Inflammatory macrophage treated with lipopolysaccharide for 1 hour (primary cell): ENCODE data around the gene TNFAIP8L1.
"Not testable (repeated sequence)": the region's sequence is repeated elsewhere in the genome, so short reads cannot be mapped to it uniquely, and the experiment has no call there.

Source experiments
- DNase-seq, 2 donors: peaks; one replicate each; pipeline ENCODE4 v3.0.0-alpha.2; 2020 to 2022

The TNFAIP8L1 gene

DNA sequence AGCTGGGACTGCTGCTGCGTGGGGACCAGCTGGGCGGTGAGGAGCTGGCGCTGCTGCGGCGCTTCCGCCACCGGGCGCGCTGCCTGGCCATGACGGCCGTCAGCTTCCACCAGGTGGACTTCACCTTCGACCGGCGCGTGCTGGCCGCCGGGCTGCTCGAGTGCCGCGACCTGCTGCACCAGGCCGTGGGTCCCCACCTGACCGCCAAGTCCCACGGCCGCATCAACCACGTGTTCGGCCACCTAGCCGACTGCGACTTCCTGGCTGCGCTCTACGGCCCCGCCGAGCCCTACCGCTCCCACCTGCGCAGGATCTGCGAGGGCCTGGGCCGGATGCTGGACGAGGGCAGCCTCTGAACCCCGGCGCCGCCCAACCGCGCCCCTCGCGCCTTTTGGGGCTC lies 12.8 kb downstream of the TNFAIP8L1 start:
- DNase-seq = no peak

DNA sequence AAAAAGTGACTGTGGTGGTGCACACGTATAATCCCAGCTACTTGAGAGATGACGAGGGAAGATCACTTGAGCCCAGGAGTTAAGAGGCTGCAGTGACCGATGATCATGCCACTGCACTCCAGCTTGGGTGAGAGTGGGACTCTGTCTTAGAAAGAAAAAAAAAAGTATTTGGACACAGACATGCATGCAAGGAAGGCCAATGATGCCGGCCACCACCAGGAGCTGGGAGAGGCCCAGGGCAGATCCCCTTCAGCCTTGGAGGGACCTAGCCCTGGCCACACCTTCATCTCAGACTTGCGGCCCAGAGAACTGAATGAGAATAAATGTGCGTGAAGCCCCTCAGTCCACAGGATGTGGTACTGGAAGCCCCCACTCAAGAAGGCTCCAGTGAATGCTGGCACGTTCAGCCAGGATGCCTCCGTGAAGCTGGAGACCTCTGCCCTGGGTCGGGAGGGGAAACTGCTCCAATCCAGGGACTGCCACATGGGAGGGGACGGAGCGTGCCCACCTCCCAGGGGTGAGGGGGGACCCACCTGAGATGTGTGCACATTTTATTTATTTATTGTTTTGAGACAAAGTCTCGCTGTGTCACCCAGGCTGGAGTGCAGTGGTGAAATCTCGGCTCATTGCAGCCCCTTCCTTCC lies 14.6 kb downstream of the TNFAIP8L1 start:
- DNase-seq = no peak

DNA sequence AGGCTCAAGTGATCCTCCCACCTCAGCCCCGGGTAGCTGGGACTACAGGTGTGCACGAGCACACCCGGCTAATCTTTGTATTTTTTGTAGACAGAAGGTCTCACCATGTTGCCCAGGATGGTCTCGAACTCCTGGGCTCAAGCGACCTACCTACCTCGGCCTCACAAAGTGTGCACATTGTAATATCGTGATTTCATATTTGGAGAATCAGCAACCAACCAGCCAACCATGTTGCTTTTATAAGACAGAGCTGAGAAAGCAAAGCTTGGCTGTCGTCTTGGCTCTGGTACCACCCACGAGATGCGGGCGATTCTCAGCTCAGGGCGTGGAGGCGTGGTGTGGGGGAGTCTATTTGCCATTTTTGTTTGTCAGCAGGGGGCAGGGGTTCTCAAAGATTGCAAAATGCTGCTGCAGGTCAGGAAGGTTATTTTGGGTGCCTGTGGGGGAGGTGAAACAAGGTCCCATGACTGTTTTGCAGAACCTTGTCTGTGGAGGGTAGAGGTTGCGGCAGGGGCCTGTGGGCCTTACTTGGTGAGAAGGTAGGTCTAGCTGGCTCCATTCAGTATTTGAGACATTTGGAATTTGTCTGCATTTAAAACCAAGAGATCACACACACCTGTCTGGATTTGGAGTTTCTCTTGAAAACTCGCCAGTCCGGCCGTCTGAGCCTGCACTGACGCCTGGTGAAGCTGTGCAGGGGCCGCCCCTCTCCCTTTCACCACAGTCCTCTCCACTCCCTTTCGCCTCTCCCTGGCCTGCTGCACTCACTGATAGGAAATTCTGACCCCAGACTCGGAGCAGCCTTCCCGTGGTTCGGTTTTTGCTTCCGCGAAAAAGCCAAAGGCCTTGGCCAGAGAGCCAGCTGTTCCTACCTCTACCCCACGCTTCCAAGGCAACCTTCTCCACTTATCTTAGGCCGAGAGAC lies 15.4 kb downstream of the TNFAIP8L1 start:
- peak in 1 of 2 donors; percentile 78 for DNase-seq

DNA sequence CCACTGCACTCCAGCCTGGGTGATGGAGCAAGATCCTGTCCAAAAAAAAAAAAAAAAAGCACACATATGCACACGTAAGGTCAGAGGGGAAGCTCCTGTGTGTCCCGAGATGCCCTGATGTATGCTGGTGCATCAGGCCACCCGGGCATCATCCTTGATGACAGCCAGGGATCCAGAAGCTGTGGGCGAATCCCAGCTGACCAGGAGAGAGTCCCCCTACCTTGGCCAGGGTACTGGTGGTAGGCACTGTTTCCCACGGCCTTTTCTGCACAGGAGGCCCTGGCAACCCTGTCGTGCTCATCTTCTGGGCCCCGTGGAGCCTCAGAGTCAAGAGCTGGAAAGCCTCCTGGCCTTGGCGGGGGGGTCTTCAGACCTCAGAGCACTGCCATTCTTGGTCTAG lies 16.8 kb downstream of the TNFAIP8L1 start:
- no peak for DNase-seq

DNA sequence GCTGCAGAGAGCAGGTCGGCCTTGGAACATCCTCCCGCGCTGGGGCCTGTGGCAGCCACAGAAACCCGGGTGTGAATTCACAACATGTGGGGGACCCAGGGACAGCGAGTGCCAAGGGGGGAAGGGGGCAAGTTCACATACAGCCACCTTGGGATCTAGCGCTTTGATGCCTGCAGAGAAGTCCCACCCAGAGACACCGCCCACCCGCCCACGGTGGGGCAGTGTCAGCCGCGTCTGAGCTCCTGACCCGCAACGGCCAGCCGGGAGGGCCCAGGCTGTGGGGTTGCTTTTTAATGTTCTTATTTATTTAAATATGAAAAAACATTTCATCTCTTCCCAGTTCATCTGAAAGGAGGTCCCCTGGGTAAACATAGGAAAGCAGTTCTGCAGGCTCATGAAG lies 17.9 kb downstream of the TNFAIP8L1 start:
- no peak for DNase-seq

DNA sequence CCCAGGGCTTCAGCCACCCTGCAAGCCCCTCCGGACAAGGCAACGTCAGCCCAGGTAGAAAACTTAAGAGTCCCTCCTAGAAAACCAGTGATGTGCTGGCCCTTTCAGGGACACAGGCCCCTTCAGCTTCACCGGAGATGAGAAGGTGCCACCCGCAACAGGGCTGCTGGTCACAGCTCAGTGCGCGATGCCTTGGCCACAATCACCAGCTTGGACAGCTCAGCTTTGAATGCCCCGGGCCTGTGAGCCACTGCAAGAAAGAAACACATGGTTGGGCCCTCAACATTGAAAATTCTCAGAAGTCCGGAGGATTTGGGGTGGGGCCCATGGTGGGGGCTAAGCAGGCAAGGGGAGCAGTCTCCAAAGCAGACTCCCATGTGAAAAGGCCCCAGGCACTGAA lies 18.5 kb downstream of the TNFAIP8L1 start:
- no peak for DNase-seq

DNA sequence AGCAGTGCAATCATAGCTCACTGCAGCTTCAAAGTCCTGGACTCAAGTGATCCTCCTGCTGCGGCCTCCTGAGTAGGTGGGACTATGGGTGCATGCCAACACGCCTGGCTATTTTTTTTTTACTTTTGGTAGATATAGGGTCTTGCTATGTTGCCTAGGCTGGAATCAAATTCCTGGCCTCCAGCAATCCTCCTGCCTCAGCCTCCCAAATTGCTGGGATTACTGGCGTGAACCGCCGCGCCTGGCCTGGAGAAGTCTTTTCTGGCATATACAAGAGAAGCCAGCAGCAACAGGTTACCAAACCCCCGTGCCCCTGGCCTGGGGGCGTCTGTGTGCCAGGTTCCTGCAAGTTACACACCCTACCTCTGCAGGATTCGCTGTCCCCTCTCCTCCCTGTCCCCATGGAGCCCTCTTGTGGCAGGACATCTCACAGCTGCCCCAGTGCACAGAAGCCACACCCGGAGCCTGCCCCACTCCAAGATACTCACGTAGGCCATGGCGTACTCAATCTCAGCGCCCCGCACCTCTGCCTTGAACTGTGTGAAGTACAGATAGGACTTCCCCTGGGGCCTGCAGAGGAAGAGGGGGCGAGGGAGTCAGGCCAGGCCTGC lies 21.0 kb downstream of the TNFAIP8L1 start:
- peak in 1 of 2 donors; percentile 34 for DNase-seq

DNA sequence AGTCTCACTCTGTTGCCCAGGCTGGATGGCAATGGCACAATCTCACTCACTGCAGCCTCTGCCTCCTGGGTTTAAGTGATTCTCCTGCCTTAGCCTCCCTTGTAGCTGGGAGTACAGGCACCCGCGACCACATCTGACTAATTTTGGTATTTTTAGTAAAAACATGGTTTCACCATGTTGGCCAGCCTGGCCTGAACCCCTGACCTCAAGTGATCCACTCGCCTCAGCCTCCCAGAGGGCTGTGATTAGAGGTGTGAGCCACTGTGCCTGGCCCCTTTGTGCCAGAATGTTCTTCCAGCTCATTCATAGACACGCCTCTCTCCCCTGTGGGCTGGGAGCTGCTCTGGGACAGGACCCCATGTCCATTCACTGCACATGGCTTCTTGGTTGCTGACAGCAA lies 21.7 kb downstream of the TNFAIP8L1 start:
- no peak for DNase-seq

DNA sequence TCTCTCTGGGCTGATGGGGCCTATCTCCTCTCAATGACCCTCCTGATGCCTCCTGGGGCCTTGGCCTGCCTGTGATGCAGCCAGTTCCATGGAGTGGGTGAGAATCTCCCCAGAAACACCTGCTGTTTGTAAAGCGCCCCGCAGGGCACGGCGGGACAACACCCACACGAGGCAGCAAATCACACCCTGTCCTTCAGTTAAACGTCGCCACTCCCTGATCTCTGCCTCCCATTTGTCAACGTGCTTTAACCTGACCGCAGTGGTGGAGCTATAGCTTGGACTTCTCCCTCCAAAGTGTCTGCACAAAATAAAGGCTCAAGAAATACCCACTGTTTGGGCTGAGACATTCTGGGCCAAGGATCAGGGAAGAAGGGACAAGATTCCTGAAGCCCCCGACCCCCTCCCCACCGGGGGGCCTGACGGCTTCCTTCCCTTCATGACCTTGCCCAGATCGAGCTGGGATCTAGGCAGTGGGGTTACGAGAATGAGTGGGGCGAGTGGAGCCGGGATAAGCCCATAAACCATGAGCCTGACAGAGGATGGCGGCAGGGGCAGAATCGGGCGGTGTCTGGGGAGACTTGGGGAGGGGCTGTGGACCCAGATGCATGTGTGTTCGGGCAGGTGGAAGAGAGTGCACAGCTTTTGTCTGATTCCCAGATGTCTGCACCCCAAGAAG lies 22.8 kb downstream of the TNFAIP8L1 start:
- DNase-seq = no peak

DNA sequence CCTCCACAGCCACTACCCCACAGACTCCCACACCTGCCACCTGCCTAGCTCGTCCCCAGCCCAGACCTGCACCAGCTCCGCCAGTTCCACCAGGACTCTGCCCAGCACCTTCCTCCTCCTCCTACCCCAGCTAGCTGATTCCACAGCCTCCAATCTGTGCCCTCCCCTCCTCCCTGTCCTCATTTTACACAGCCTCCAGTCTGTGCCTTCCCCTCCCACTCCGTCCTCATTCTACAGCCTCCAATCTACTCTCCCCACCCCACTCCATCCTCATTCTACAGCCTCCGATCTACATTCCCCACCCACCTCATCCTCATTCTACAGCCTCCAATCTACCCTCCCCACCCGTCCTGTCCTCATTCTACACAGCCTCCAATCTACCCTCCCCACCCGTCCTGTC lies 23.5 kb downstream of the TNFAIP8L1 start:
- no peak for DNase-seq

DNA sequence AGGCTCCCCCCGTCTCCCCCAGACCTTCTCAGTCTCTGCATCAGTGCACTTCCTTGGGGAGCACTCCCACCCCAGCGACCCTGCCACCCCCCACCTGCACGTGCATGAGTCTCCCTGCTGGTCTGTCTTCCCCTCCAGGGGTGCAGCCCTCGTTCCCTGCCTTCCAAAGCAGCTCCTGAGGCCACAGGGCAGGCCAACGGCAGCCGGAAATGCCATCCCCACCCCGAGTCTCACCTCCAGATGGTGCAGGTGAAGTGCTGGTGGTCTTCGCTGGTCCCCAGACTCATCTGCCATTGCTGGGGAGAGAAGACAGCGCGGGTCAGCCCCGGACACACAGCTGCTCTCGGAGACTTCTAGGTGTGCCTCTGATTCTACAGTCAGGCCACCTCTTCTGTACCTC lies 25.3 kb downstream of the TNFAIP8L1 start:
- no peak for DNase-seq

DNA sequence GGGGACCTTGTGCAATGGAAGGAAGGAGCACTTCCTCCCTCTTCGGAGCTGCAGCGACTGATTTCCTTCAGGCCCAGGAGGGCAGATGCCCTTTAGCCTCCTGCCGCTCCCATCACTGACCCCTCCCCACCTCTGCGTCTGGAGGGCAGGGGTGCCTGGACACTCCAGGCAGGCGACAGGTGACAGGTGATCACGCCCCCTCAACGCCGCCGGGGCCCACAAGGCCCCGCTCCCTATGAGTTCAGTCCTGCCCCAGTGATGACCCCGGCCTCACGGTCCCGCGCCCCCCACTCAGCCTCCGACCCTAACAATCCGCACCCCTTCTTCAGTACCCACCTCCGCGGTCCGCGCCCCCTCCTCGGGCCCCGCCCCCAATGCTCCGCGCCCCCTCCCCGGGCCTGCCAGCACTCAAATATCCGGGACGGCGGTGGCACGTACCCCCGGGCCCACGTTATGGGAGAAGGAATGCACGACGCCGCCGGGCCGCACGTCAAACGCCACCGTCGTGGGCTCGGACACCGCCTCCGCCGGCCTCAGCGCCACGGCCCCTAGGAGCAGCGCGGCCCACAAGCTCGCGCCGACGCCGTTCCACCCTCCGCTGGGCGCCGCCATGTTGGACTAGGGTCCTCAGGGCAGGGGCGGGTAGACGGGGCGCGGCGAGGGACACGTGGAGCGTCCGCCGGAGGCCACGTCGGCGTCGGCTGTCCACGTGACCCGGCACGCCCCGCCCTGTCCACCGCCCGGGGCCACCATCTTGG lies 30.6 kb downstream of the TNFAIP8L1 start, which contains the start of gene MYDGF:
Gene MYDGF, minus strand, starts transcription at position 620 of the 758 bp plus-strand sequence. Its CDS starts 8 bp downstream, at position 612.
- peak; percentile 89 to 92 for DNase-seq

DNA sequence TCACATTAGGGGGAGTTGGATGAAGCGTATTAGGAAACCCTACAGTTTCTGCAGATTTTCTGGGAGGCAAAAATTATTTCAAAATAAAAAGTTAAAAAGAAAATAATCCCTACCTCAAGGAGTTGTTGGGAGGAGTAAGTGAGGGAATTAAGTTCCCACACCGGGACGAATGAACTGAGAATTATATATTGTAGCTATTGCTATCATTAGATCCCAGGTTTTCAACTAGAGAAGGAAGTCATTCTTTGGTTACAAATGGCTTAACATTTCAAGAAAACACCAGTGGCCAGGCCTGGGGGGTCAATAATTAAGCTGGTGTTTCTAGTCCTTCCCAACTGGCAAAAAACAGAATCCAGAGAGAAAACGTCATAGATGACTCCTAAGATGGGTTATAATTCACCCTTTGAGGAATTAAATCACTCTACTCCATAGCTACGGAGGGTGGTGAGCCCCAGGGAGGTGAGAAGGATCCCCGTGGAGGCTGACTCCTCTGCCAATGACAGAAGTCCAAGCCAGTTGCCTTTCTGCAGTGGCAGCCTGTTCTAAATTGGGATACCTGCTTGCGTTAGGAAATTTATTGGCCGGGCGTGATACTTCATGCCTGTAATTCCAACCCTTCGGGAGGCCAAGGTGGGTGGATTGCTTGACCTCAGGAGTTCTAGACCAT lies 32.0 kb downstream of the TNFAIP8L1 start:
- DNase-seq = no peak

DNA sequence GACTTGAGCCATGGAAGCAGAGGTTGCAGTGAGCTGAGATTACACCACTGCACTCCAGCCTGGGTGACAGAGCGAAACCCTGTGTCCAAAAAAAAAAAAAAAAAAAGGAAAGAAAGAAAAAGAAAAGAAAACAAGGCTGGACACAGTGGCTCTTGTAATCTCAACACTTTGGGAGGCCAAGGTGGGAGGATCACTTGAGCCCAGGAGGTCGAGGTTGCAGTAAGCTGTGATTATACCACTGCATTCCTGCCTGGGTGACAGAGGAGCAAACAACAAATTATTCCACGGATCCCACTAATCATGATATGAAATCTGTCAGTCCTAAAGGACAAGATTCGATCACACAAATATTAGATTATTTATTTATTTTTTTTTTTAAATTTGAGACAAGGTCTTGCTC lies 33.9 kb downstream of the TNFAIP8L1 start:
- DNase-seq = no peak

DNA sequence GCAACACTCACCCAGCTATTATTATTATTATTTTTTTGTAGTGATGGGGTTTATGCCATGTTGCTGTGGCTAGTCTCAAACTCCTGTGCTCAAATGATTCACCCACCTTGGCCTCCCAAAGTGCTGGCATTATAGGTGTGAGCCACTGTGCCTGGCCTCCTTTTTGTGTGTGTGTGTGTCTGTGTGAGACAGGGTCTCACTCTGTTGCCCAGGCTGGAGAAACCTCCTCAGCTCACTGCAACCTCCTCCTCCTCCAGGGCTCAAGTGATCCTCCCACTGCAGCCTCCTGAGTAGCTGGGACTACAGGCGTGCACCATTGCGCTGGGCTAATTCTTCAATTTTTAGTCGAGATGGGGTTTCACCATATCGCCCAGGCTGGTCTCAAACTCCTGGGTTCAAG lies 34.4 kb downstream of the TNFAIP8L1 start:
- no peak for DNase-seq

DNA sequence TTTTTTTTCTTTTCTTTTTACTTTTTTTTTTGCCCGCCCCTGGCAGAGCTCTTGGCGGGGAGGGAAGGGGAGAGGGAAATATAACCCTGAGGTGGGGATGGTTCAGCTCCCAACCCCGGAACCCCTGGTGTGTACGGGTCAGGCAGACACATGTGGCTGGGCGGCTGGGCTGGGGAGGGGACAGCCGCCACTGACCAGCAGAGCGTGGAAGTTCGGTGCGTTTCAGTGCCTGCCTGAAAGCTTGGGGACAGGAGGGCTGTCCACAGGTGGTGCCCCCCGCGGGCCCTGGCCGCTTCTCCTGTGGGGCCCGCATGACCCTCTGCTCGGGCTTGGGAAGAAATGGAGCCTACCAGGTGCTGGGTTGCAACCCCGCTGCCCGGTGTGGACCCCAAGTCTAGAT lies 36.0 kb downstream of the TNFAIP8L1 start:
- DNase-seq = no peak

DNA sequence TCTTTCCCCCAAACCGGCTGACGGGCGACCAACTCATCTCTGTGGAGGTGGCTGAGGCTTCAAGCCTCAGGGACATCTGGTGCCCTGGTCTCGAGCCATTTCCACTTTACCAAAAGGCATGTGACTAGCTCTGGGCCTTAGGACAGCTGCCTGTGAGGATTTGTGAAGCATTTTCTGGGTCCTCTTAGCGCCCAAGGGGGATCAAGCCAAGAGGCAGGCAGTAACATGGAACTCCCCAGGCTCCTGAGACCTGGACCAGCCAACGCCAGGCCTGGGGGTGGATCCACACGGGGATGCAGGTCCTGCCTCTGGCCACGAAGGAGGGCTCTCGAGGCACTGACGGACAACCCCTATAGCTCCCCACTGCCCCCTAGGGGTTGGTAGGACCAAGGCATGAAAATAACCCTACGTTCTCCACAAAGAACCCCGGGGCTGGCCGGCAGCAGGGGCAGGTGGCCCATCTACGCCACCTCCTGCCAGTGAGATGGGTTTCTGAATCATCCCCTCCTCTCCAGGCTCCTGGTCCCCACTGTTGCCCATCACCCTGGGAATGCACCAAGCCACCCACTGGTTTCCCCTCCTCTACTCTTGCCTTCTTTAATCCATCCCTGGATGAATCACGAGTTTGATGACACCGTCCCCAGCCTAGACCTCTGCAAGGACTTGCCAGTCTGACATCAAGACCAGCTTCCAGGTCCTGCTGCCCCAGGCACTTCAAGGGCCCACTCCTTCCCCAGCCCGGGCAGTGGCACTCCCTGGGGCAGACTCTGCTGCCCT lies 37.8 kb downstream of the TNFAIP8L1 start:
- DNase-seq = peak in 1 of 2 donors; percentile 43

DNA sequence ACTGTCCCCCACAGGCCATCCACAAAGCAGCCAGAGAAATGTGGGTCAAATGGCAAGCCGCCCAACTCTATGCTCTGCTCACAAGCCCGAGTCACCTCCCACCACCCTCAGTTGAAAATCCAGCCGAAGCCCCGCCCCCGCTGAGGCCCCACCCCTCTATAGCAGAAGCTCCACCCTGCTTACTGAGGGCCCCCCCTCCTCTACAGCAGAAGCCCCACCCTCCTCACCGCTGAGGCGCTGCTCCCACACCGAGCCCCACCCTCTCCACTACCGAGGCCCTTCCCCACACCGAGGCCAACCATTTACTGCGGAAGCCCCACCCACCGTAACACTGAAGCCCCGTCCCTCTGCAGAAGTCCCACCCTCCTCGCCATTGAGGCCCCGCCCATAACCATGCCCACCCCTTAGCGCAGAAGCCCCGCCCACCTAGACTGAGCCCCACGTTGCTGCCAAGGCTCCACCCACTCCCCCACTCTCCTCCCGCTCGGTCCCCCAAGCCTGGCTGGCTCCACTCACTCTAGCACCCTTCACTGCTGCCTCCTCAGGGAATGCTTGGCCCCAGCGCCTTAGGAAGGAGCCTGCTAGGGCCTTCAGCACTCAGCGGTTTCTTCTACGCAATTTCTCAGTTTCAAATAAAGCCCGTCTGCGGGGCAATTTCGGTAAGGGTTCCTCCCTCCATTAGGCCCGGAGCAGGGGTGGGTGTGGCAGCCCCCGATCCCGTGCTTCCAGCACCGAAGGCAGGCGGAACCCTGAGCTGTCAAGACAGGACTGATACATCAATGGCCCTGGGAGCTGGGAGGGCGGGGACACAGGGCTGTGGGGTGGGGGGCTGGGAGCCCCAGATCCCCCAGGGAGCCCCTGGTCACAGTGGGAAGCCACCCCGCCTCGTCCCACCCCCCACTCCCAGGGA lies 39.8 kb downstream of the TNFAIP8L1 start:
- DNase-seq = no peak

DNA sequence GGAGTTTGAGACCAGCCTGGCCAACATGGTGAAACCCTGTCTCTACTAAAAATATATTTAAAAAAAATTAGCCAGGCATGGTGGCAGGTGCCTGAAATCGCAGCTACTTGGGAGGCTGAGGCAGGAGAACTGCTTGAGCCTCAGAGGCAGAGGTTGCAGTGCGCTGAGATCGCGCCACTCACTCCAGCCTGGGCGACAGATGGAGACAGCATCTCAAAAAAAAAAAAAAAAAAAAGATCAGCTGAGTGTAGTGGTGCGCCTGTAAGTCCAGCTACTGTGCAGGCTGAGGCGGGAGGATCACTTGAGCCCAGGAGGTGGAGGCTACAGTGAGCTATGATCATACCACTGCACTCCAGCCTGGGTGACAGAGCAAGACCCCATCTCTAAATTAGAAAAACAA lies 40.7 kb downstream of the TNFAIP8L1 start:
- DNase-seq = not testable (repeated sequence)
